K562 (cell line): ENCODE data around the gene SBK1. TPM values are rescaled to one million over a fixed set of nuclear protein-coding genes. Genes with fewer than 3 reads are reported as not detected.

ENCODE experiments used
- ATAC-seq: fragments of 200-7000 bp; cut with Tn5 transposase; 3 replicates; pipeline ENCODE4 v1.9.1; 2020; ENCODE audit warnings: moderate library complexity
- BruUV-seq: library from RNA; stranded (reverse); fragments of 400-500 nt; replicated peaks from 2 replicates; lab custom pipeline; 2021; lab: Mats Ljungman, UMichigan
- CTCF ChIA-PET: fragments of 300-600 bp; formaldehyde crosslinking; extraction: SDS; loops from one replicate; lab custom pipeline; 2021; ENCODE audit warnings: low intra/inter-chr PET ratio; lab: Yijun Ruan, JAX
- POLR2A ChIA-PET: fragments of 300-600, 350-650 bp; sonication (Branson Sonifier 250); formaldehyde crosslinking; extraction: SDS; loops from one replicate; lab custom pipeline; 2021; ENCODE audit warnings: antibody characterized with exemption, inconsistent platforms; lab: Yijun Ruan, JAX
- DNase-seq, 4 experiments: peaks; one replicate each; pipeline versions ENCODE4 v3.0.0 to v3.0.0-alpha.2; 2011 to 2018; ENCODE audit warnings: low spot score in 3 of 4, mixed read lengths in 3 of 4; ENCODE audit errors: extremely low read depth in 1 of 4
- FAIRE-seq: peaks from 2 replicates; lab custom pipeline; 2011; peaks lifted over from hg19 to GRCh38; lab: Jason Lieb, UNC
- H2AFZ ChIP-seq: 2 replicates; pipeline ENCODE4 v1.6.0; 2011; ENCODE audit warnings: low read depth, low read length, control low read depth, inconsistent platforms
- H3K27ac ChIP-seq: fragments of 200-600 bp; 3 replicates; pipeline ENCODE4 v1.8.0; 2011; ENCODE audit warnings: low read depth, mild to moderate bottlenecking, control low read depth, inconsistent platforms, low read length, moderate library complexity, mixed read lengths; ENCODE audit errors: extremely low read depth
- H3K27me3 ChIP-seq, 2 experiments: fragments of 300-600 bp in 1 of 2; 2 replicates in 1 of 2; 3 replicates in 1 of 2; pipeline versions ENCODE4 v1.6.0 to v1.8.0; 2011; ENCODE audit warnings: inconsistent platforms in 2 of 2, low read length in 2 of 2, mild to moderate bottlenecking in 1 of 2, mixed read lengths in 1 of 2, moderate library complexity in 1 of 2; ENCODE audit not compliant: control insufficient read depth in 2 of 2, insufficient read depth in 2 of 2
- H3K36me3 ChIP-seq: fragments of 300-600 bp; 3 replicates; pipeline ENCODE4 v1.8.0; 2011; ENCODE audit warnings: mild to moderate bottlenecking, low read length, inconsistent platforms; ENCODE audit not compliant: control insufficient read depth, insufficient read depth
- H3K4me1 ChIP-seq, 2 experiments: fragments of 200-600 bp in 1 of 2; replicated peaks in 1 of 2; 2 replicates in 1 of 2; 3 replicates in 1 of 2; pipeline versions ENCODE4 v1.5.1 to v1.8.0; 2011; ENCODE audit warnings: inconsistent platforms in 2 of 2, low read length in 2 of 2, mild to moderate bottlenecking in 1 of 2, mixed read lengths in 1 of 2, moderate library complexity in 1 of 2; ENCODE audit not compliant: control insufficient read depth in 2 of 2, insufficient read depth in 2 of 2
- H3K4me2 ChIP-seq: 2 replicates; pipeline ENCODE4 v1.6.1; 2011; ENCODE audit warnings: low read length, control low read depth, inconsistent platforms, mixed read lengths; ENCODE audit not compliant: insufficient read depth
- H3K4me3 ChIP-seq: fragments of 200-600 bp; sonication (generic), shearing (Covaris generic); 2 replicates; pipeline ENCODE4 v1.5.1; 2016; ENCODE audit warnings: control low read depth, inconsistent platforms
- H3K79me2 ChIP-seq: fragments of 200-600 bp; 3 replicates; pipeline ENCODE4 v1.8.0; 2011; ENCODE audit warnings: low read length, inconsistent platforms; ENCODE audit not compliant: control insufficient read depth, insufficient read depth
- H3K9ac ChIP-seq, 2 experiments: 2 replicates each; pipeline versions ENCODE4 v1.6.0 to v1.6.1; 2011; ENCODE audit warnings: low read depth in 2 of 2, low read length in 2 of 2, control low read depth in 1 of 2, inconsistent platforms in 1 of 2, mild to moderate bottlenecking in 1 of 2, mixed read lengths in 1 of 2; ENCODE audit not compliant: insufficient read depth in 1 of 2
- H3K9me1 ChIP-seq: one replicate; pipeline ENCODE4 v1.6.0; 2011; ENCODE audit warnings: inconsistent platforms, mild to moderate bottlenecking, low read length, moderate library complexity; ENCODE audit not compliant: control insufficient read depth, insufficient read depth
- H3K9me3 ChIP-seq: replicated peaks from 2 replicates; pipeline ENCODE4 v1.5.1; 2011; ENCODE audit warnings: low read depth, low read length, inconsistent platforms; ENCODE audit not compliant: control insufficient read depth, insufficient read depth
- H4K20me1 ChIP-seq: replicated peaks from 2 replicates; pipeline ENCODE4 v1.6.1; 2011; ENCODE audit warnings: low read length, inconsistent platforms, mixed read lengths; ENCODE audit not compliant: control insufficient read depth, insufficient read depth
- BDP1 ChIP-seq: IDR thresholded peaks from 3 replicates; pipeline ENCODE4 v1.6.1; 2011; ENCODE audit not compliant: insufficient read length, insufficient read depth
- CCAR2 ChIP-seq: fragments of 200-400 bp; formaldehyde crosslinking; IDR thresholded peaks from 2 replicates; pipeline ENCODE4 v1.6.1; 2017; ENCODE audit warnings: mild to moderate bottlenecking, low read depth, low read length
- FOXJ3 ChIP-seq: sonication (generic); formaldehyde crosslinking; IDR thresholded peaks from 2 replicates; pipeline ENCODE4 v1.4.0; 2020; ENCODE audit warnings: mild to moderate bottlenecking, missing genetic modification reagents
- KHSRP ChIP-seq: fragments of 450-650 bp; IDR thresholded peaks from 2 replicates; pipeline ENCODE4 v1.6.1; 2017
- MCM3 ChIP-seq: fragments of 450-650 bp; IDR thresholded peaks from 2 replicates; pipeline ENCODE4 v1.6.1; 2016
- POU5F1 ChIP-seq: fragments of 150-350 bp; IDR thresholded peaks from 2 replicates; pipeline ENCODE4 v1.6.1; 2014; ENCODE audit warnings: borderline replicate concordance, low read length, low read depth, mild to moderate bottlenecking; ENCODE audit not compliant: partially characterized antibody
- RBM39 ChIP-seq: fragments of 200-400 bp; formaldehyde crosslinking; optimal IDR thresholded peaks from 2 replicates; pipeline ENCODE3; 2018; ENCODE audit warnings: low read depth, low read length
- YY1 ChIP-seq, 3 experiments: IDR thresholded peaks; 2 replicates each; pipeline ENCODE4 v1.6.1; 2011; ENCODE audit warnings: low read length in 2 of 3, mild to moderate bottlenecking in 2 of 3, moderate library complexity in 2 of 3, borderline replicate concordance in 1 of 3, control low read depth in 1 of 3, low read depth in 1 of 3; ENCODE audit not compliant: insufficient read depth in 3 of 3, insufficient replicate concordance in 2 of 3, control insufficient read depth in 1 of 3, insufficient read length in 1 of 3; ENCODE audit errors: extremely low read depth in 1 of 3
- ZNF184 ChIP-seq: sonication (generic); formaldehyde crosslinking; IDR thresholded peaks from 2 replicates; pipeline ENCODE4 v1.5.0; 2020; ENCODE audit warnings: missing genetic modification reagents
- WGBS: fragments of 100-300 bp; shearing (Covaris generic); methylation state at CpG from one replicate; pipeline ENCODE4 v1.1.6; 2016; ENCODE audit warnings: low coverage, mixed read lengths; ENCODE audit not compliant: insufficient coverage; ENCODE audit errors: missing lambda C conversion rate; 5-methylcytosine and 5-hydroxymethylcytosine counted together
- in situ Hi-C: fragments of 300-500 bp; cut with MboI; formaldehyde crosslinking; loops from 4 replicates; pipeline ENCODE4 v1.15.0; 2018; ENCODE audit warnings: inconsistent platforms, mixed read lengths
- intact Hi-C: fragments of 100-400 bp; cut with micrococcal nuclease; formaldehyde crosslinking; loops from 2 replicates; pipeline ENCODE4 v1.14.2; 2022
- polyA plus RNA-seq, 8 experiments: library from polyadenylated mRNA; depleted of rRNA in 4 of 8; stranded (reverse) in 5 of 8; unstranded in 3 of 8; fragments of >200 nt; fragmentation: Nextera tagmentation in 2 of 8; fragmentation: Illumina TruSeq in 1 of 8; extraction: Ambion mirVana in 2 of 8; extraction: Trizol in 1 of 8; gene quantifications; 2 replicates each; pipeline versions ENCODE4 v1.2.1 to v1.2.3, GENCODE V29; 2011 to 2014; ENCODE audit warnings: inconsistent platforms in 1 of 8, missing spikeins in 1 of 8
- total RNA-seq, 7 experiments: library from RNA; depleted of rRNA in 6 of 7; stranded (reverse); fragments of >200 nt in 6 of 7; fragmentation: Illumina TruSeq in 2 of 7; extraction: Trizol in 2 of 7; gene quantifications; 2 replicates each; pipeline versions ENCODE4 v1.2.1 to v1.2.3, GENCODE V29; 2011 to 2021; ENCODE audit warnings: low replicate concordance in 1 of 7

SBK1 gene
- total and polyA plus RNA-seq, 9 of the 15 experiments (the other 6 are each of a cell fraction or from before 2014, with no cell fraction given): 0.01 to 0.07 (median 0.03) TPM; not detected in 6

DNA sequence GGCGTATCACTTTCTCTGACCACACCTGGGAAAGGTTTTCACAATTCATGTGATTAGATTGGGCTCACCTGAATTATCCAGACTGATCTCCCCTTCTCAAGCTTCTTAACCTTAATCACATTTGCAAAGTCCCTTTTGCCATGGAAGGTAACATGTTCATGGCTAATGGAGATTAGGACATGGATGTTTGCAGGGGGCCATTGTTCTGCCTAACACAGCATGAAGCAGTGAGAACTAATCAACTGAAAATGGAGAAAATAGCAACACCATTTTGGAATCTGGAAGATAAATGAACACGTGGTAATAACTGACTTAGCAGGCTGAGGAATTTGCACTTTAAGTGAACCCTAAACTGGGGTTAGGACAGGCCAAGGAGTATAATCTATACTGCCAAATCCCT, 25.0 kb upstream of the SBK1 start:
- no TSS peak for BruUV-seq
- FAIRE-seq (no peak), ATAC-seq (no peak), DNase-seq (no peak)
- H3K9me1 ChIP-seq: no peaks in the 10 kb centered on the region
- H3K4me1 ChIP-seq: no peaks in the 10 kb centered on the region
- no peaks in the 10 kb centered on the region for H3K9me3 ChIP-seq
- in situ Hi-C loops (no loop called here), intact Hi-C loops (no loop called here)
- no peaks in the 10 kb centered on the region for H3K79me2 ChIP-seq
- no peak overlapping the region for H3K9ac ChIP-seq
- H3K27me3 ChIP-seq: peaks cover 8 to 48% of the 10 kb centered on the region in 2 experiments; a peak in 4 of 5 replicates
- CTCF ChIA-PET: no interaction called here
- no peak overlapping the region for H3K4me3 ChIP-seq
- no peak overlapping the region for H3K27ac ChIP-seq
- no peak overlapping the region for H3K4me2 ChIP-seq
- no peak overlapping the region for H2AFZ ChIP-seq
- TF ChIP-seq MCM3 (no peak), KHSRP (no peak), BDP1 (no peak), ZNF184 (CRISPR knock-in tag) (no peak), YY1 (IDR thresholded peaks at IDR 0.05; ENCODE audit: borderline replicate concordance in 1 of 3, control insufficient read depth in 1 of 3, extremely low read depth in 1 of 3, insufficient read depth in 3 of 3, insufficient read length in 1 of 3, insufficient replicate concordance in 2 of 3, low read depth in 1 of 3, low read length in 2 of 3) (no peak), CCAR2 (no peak), RBM39 (no peak), FOXJ3 (CRISPR knock-in tag) (no peak), POU5F1 (no peak)
- WGBS: 13% methylated on average over 2 of the region's 2 CpGs
- no peaks in the 10 kb centered on the region for H3K36me3 ChIP-seq
- POLR2A ChIA-PET: no interaction called here
- no peaks in the 10 kb centered on the region for H4K20me1 ChIP-seq
